Liver (tissue), 9 donors: ENCODE data around the gene BCL2L1. TPM values are rescaled to one million over a fixed set of nuclear protein-coding genes. Genes with fewer than 3 reads are reported as not detected.

Experiments
- DNase-seq: peaks from one replicate; pipeline ENCODE4 v3.0.0-alpha.2; 2017; ENCODE audit warnings: low spot score
- H3K27ac ChIP-seq, 2 donors: one replicate each; pipeline ENCODE4 v1.7.0; 2013; ENCODE audit warnings: inconsistent platforms in 2 of 2, low read length in 2 of 2, control low read depth in 1 of 2, low read depth in 1 of 2, mild to moderate bottlenecking in 1 of 2
- H3K27me3 ChIP-seq, 4 donors: one replicate each; pipeline versions ENCODE4 v1.6.1 to v1.7.0; 2013; ENCODE audit warnings: low read length in 3 of 4, inconsistent platforms in 1 of 4, mild to moderate bottlenecking in 1 of 4, moderate library complexity in 1 of 4; ENCODE audit not compliant: control insufficient read depth in 4 of 4, insufficient read depth in 4 of 4
- H3K36me3 ChIP-seq, 4 donors: one replicate each; pipeline versions ENCODE4 v1.6.1 to v1.7.0; 2013; ENCODE audit warnings: low read length in 3 of 4, mild to moderate bottlenecking in 3 of 4, low read depth in 1 of 4, moderate library complexity in 1 of 4; ENCODE audit not compliant: control insufficient read depth in 4 of 4, insufficient read depth in 3 of 4
- H3K4me1 ChIP-seq, 4 donors: one replicate each; pipeline versions ENCODE4 v1.6.1 to v1.7.0; 2013; ENCODE audit warnings: low read length in 3 of 4, mild to moderate bottlenecking in 3 of 4, moderate library complexity in 1 of 4; ENCODE audit not compliant: control insufficient read depth in 4 of 4, insufficient read depth in 4 of 4
- H3K4me3 ChIP-seq, 3 donors: one replicate each; pipeline versions ENCODE4 v1.6.1 to v1.7.0; 2013; ENCODE audit warnings: low read length in 3 of 3, control low read depth in 1 of 3, low read depth in 1 of 3, mild to moderate bottlenecking in 1 of 3
- H3K9ac ChIP-seq, 2 donors: one replicate each; pipeline ENCODE4 v1.7.0; 2013; ENCODE audit warnings: low read length in 2 of 2, mild to moderate bottlenecking in 2 of 2, moderate library complexity in 2 of 2, control low read depth in 1 of 2, low read depth in 1 of 2
- H3K9me3 ChIP-seq, 4 donors: one replicate each; pipeline versions ENCODE4 v1.6.1 to v1.7.0; 2013; ENCODE audit warnings: low read length in 3 of 4; ENCODE audit not compliant: control insufficient read depth in 4 of 4
- EGR1 ChIP-seq, 2 donors: IDR thresholded peaks; 2 replicates each; pipeline ENCODE4 v1.6.1; 2016 to 2018; ENCODE audit warnings: antibody characterized with exemption in 2 of 2, low read depth in 2 of 2
- FOXA1 ChIP-seq: IDR thresholded peaks from 2 replicates; pipeline ENCODE4 v1.6.1; 2016; ENCODE audit warnings: antibody characterized with exemption
- GABPA ChIP-seq, 2 donors: IDR thresholded peaks in 1 of 2; conservative IDR thresholded peaks in 1 of 2; 2 replicates each; pipeline ENCODE4 v1.6.1; 2016; ENCODE audit warnings: antibody characterized with exemption in 2 of 2, mild to moderate bottlenecking in 1 of 2, moderate library complexity in 1 of 2
- HNF4G ChIP-seq: IDR thresholded peaks from 2 replicates; pipeline ENCODE4 v1.6.1; 2016; ENCODE audit warnings: antibody characterized with exemption
- JUND ChIP-seq, 2 donors: IDR thresholded peaks; 2 replicates each; pipeline ENCODE4 v1.6.1; 2016; ENCODE audit warnings: antibody characterized with exemption in 2 of 2
- NR2F2 ChIP-seq: IDR thresholded peaks from 2 replicates; pipeline ENCODE4 v1.6.1; 2016; ENCODE audit warnings: antibody characterized with exemption
- RAD21 ChIP-seq, 2 donors: IDR thresholded peaks; 2 replicates each; pipeline ENCODE4 v1.6.1; 2016; ENCODE audit warnings: antibody characterized with exemption in 2 of 2, mild to moderate bottlenecking in 2 of 2
- REST ChIP-seq: IDR thresholded peaks from 2 replicates; pipeline ENCODE4 v1.6.1; 2016; ENCODE audit warnings: antibody characterized with exemption, mild to moderate bottlenecking
- RXRA ChIP-seq, 2 donors: IDR thresholded peaks; 2 replicates each; pipeline ENCODE4 v1.6.1; 2017 to 2018; ENCODE audit warnings: antibody characterized with exemption in 2 of 2, mild to moderate bottlenecking in 1 of 2
- TAF1 ChIP-seq: conservative IDR thresholded peaks from 2 replicates; pipeline ENCODE4 v1.6.1; 2016; ENCODE audit warnings: antibody characterized with exemption, mild to moderate bottlenecking
- YY1 ChIP-seq: IDR thresholded peaks from 2 replicates; pipeline ENCODE4 v1.6.1; 2016; ENCODE audit warnings: antibody characterized with exemption, mild to moderate bottlenecking
- WGBS: extraction: QIAGEN DNeasy Blood & Tissue Kit; methylation state at CpG from one replicate; pipeline ENCODE4 v1.1.7; 2013; 5-methylcytosine and 5-hydroxymethylcytosine counted together
- polyA plus RNA-seq, 2 donors: library from polyadenylated mRNA; stranded (reverse) in 1 of 2; unstranded in 1 of 2; fragments of 200-250 nt in 1 of 2; fragments of >200 nt in 1 of 2; fragmentation: Nextera tagmentation in 1 of 2; extraction: Ambion mirVana in 1 of 2; gene quantifications; one replicate each; pipeline versions ENCODE4 v1.2.1 to v1.2.3, GENCODE V29; 2013 to 2015
- total RNA-seq, 2 donors: library from RNA; depleted of rRNA; stranded (reverse); fragments of >200 nt; gene quantifications; one replicate each; pipeline ENCODE4 v1.2.3, GENCODE V29; 2014
- TF ChIP-seq, protein P1 (sequence below): fragments of 150-350 bp; IDR thresholded peaks from 2 replicates; pipeline ENCODE4 v1.5.1; 2017; ENCODE audit warnings: improper control_type of control experiment, low read depth, low read length; ENCODE audit not compliant: missing input control
- TF ChIP-seq, protein P2 (sequence below): IDR thresholded peaks from 2 replicates; pipeline ENCODE4 v1.6.1; 2016; ENCODE audit warnings: antibody characterized with exemption
- donor health status: healthy.
- donor health status: healthy.
- donor health status: healthy.
- donor health status: healthy.
- donor health status: healthy.

Gene BCL2L1
- total and polyA plus RNA-seq, 4 donors, result 29.7 to 124 (median 46.0) TPM

- TF ChIP-seq NR2F2, result no peak
- TF ChIP-seq JUND (IDR thresholded peaks at IDR 0.05), result no peak
- no peak for TF ChIP-seq TAF1
- TF ChIP-seq, protein P1, sequence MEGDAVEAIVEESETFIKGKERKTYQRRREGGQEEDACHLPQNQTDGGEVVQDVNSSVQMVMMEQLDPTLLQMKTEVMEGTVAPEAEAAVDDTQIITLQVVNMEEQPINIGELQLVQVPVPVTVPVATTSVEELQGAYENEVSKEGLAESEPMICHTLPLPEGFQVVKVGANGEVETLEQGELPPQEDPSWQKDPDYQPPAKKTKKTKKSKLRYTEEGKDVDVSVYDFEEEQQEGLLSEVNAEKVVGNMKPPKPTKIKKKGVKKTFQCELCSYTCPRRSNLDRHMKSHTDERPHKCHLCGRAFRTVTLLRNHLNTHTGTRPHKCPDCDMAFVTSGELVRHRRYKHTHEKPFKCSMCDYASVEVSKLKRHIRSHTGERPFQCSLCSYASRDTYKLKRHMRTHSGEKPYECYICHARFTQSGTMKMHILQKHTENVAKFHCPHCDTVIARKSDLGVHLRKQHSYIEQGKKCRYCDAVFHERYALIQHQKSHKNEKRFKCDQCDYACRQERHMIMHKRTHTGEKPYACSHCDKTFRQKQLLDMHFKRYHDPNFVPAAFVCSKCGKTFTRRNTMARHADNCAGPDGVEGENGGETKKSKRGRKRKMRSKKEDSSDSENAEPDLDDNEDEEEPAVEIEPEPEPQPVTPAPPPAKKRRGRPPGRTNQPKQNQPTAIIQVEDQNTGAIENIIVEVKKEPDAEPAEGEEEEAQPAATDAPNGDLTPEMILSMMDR, result no peak
- TF ChIP-seq RXRA (IDR thresholded peaks at IDR 0.05), result no peak
- H3K36me3 ChIP-seq, result peaks cover 3 to 12% (median 4%) of the 10 kb centered on the region in 4 donors
Observed at GRCh38 chr20:31682352-31682751, 40.3 kb downstream of the BCL2L1 start.

GRCh38 chr20:31681769-31682168 is 40.9 kb downstream of the BCL2L1 start:
- Histone ChIP-seq H3K4me3 (no peak overlapping the region), H3K27me3 (no peaks in the 10 kb centered on the region), H3K36me3 (peaks cover 2 to 8% (median 3%) of the 10 kb centered on the region in 4 donors), H3K9ac (no peak overlapping the region), H3K9me3 (no peaks in the 10 kb centered on the region), H3K27ac (no peak overlapping the region), H3K4me1 (peaks cover 10 to 44% (median 38%) of the 10 kb centered on the region in 4 donors)
- 95% methylated on average over 3 of the region's 3 CpGs for WGBS
- no peak for DNase-seq
- TF ChIP-seq FOXA1 (no peak), HNF4G (no peak), REST (no peak), EGR1 (IDR thresholded peaks at IDR 0.05; ENCODE audit: low read depth in 2 of 2) (no peak), RAD21 (IDR thresholded peaks at IDR 0.05) (no peak), YY1 (no peak)
- TF ChIP-seq, protein P2, sequence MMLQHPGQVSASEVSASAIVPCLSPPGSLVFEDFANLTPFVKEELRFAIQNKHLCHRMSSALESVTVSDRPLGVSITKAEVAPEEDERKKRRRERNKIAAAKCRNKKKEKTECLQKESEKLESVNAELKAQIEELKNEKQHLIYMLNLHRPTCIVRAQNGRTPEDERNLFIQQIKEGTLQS, result no peak

More at GRCh38 chr20:31682352-31682751, 40.3 kb downstream of the BCL2L1 start:
- no peak overlapping the region for H3K9ac ChIP-seq
- no peaks in the 10 kb centered on the region for H3K9me3 ChIP-seq
- H3K27ac ChIP-seq, result no peak overlapping the region
- H3K4me3 ChIP-seq, result no peak overlapping the region
- peaks cover 10 to 43% (median 36%) of the 10 kb centered on the region in 4 donors for H3K4me1 ChIP-seq
- DNase-seq, result no peak
- H3K27me3 ChIP-seq, result no peaks in the 10 kb centered on the region
- 99% methylated on average over 3 of the region's 3 CpGs for WGBS

DNA sequence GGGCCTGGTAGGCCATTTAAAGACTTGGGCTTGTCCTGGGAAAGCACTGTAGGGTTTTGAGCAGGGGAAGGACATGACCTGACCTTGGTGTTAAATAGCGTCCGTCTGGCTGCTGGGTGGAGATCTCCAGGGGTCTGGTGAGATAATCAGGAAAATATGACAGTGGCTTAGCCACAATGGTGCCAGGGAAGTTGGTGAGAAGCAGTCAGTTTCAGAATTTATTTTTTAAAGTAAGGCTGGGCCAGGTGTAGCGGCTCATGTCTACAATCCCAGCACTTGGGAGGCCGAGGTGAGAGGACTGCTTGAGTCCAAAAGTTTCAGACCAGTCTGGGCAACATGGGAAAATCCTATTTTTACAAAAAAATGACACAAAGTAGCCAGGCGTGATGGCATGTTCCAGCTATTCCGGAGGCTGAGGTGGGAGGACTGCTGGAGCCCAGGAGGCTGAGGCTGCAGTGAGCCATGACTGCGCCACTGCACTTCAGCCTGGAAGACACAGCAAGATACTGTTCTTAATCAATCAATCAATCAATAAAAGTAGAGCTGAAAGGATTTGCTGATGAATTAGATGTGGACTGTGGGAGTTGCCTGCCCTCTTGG is 41.4 kb downstream of the BCL2L1 start:
- peaks cover 12 to 50% (median 42%) of the 10 kb centered on the region in 4 donors for H3K4me1 ChIP-seq
- no peaks in the 10 kb centered on the region for H3K27me3 ChIP-seq
- H3K9ac ChIP-seq, result no peak overlapping the region
- no peak for DNase-seq
- no peak overlapping the region for H3K4me3 ChIP-seq
- TF ChIP-seq GABPA (IDR thresholded peaks at IDR 0.05 in 1 of 2, conservative IDR thresholded peaks at IDR 0.05 in 1 of 2), result no peak
- WGBS, result 91% methylated on average over 7 of the region's 7 CpGs
- peak overlapping the region in 1 of 2 donors; percentile 14 for H3K27ac ChIP-seq
- H3K36me3 ChIP-seq, result peaks cover 2 to 3% (median 2%) of the 10 kb centered on the region in 4 donors
- H3K9me3 ChIP-seq, result no peaks in the 10 kb centered on the region
